Measurements from ENCODE around the gene CAVIN1.
"Not testable (repeated sequence)": the region's sequence is repeated elsewhere in the genome, so short reads cannot be mapped to it uniquely, and the experiment has no call there.

The CAVIN1 gene

DNA sequence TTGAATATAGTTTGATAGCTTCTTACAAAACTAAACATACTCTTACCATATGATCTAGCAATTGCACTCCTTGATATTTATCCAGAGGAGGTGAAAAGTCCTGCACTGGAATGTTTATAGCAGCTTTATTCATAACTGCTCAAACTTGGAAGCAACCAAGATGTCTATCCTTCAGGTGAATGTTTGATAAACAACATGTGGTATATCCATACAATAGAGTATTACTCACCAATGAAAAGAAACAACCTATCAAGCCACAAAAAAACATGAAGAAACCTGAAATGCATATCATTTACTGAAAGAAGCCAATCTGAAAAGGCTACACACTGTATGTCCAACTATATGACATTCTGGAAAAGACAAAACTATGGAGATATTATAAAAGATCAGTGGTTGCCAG is 50.9 kb downstream of the CAVIN1 start:
- ATAC-seq, result no peak

DNA sequence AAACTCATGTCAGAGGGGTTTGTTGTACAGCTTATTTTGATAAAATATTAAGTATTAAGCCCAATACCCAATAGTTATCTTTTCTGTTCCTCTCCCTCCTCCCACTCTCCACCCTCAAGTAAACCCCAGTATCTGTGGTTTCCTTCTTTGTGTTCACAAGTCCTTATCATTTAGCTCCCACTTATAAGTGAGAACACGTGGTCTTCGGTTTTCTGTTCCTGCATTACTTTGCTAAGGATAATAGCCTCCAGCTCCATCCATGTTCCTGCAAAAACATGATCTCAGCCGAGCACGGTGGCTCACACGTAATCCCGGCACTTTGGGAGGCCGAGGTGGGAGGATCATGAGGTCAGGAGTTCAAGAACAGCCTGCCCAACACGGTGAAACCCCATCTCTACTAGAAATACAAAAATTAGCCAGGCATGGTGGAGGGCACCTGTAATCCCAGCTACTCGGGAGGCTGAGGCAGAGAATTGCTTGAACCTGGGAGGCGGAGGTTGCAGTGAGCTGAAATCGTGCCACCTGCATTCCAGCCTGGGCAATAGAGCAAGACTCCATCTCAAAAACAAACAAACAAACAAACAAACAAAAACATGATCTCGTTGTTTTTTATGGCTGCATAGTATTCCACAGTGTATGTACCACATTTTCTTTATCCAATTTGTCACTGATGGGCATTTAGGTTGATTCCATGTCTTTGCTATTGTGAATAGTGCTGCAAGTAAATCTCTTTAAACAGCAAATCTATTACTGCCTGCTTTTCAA is 54.1 kb downstream of the CAVIN1 start:
- ATAC-seq, result not testable (repeated sequence)

DNA sequence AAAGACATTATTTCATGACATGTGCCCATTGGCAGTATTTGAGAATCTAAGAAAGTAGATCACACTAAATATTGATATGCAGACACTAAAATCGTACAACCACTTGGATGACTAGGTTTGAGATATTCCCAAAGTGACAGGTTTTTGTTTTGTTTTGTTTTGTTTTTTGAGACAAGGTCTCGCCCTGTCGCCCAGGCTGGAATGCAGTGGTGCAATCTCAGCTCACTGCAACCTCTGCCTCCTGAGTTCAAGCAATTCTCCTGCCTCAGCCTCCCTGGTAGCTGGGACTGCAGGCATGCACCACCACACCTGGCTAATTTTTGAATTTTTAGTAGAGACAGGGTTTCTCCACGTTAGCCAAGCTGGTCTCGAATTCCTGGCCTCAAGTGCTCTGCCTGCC is 54.7 kb downstream of the CAVIN1 start:
- ATAC-seq, result not testable (repeated sequence)

GRCh38 chr17:42366176-42367023 is 56.7 kb downstream of the CAVIN1 start:
- ATAC-seq, result not testable (repeated sequence)

- ATAC-seq, result peak; percentile 40 to 49
These were observed 57.9 kb downstream of the CAVIN1 start for GRCh38 chr17:42365136-42365535.

DNA sequence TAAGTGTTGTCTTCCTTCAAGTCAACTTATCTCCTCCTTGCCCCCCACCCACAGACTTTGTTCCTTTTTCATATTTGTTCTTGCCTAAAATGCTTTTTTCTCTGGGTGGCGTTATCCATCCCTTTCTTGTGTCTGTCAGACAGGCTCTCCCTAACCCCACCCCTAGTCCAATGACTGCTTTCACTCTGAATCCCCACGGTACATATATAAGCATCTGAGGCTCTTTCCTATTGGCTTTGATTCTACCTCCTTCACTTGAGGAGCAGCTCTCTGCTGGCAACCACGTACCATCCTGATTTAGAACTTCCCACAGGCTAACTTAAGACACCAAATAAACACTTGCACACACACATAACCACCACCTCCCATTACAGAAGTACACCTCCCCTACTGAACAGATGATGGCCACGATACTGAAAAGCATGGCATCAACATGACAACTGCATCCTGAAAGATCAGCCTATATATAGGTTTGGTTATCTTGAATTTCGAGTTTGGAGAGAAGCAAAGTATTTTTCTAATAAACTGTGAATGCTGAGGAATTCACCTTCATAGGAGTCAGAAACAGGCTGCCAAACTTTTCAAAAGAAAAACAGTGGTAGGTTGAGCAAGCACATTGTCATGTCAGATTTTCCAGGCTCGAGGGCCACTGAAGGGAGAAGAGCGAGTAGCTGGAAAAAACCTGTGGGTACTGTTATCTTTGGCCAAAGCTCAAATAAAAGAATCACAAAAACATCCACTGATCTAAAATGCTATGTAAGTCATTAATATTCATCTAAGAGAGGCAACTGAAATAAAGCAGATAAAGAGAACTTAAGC is 59.1 kb downstream of the CAVIN1 start:
- peak in 1 of 2 donors; percentile 28 for ATAC-seq

DNA sequence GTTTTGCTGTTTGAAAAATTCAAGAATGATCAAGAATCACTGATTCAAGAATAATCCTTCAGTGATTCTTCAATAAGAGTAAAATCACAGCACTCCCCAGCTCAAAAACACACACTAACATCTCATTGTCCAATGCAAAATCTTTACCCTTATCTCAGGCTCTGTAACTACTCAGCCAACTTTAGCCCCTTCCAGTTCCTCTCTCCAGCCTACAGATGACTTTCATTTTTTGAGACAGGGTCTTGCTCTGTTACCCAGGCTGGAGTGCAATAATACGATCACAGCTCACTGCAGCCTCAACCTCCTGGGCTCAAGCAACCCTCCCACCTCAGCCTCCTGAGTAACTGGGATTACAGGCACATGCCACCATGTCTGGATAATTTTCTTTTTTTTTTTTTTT is 59.8 kb downstream of the CAVIN1 start:
- ATAC-seq, result no peak

DNA sequence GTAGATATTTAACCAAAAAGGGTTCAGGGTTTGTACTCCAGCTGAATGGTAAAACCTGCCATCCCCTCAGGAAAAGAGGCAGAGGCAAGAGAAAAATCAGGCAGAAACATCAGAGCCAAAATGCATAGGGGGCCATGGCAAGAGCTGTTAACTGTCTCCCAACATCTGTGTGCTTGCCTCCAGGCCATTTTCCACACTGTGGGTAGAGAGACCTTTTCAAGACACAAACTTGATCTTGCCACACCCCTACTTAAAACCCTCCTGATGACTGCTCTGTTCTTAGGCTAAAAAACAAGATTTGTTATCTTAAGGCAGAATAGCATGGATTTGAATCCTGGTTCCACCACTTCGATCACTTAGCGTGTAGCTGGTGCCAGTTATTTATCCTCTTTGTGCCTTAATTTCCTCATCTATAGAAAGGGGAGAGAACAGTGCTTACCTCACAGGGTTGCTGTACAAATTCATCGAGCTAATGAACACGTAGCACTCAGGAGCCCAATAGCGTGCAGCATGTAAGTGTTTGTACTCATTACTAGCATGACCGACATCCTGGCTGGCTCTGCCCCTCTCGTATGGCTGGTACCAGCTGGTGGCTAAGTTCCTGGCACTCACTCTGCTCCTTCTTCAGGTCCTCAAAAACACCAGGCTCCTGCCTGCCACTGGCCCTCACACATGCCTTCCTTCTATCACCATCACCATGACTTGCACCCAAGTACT is 60.7 kb downstream of the CAVIN1 start:
- peak; percentile 19 to 30 for ATAC-seq

DNA sequence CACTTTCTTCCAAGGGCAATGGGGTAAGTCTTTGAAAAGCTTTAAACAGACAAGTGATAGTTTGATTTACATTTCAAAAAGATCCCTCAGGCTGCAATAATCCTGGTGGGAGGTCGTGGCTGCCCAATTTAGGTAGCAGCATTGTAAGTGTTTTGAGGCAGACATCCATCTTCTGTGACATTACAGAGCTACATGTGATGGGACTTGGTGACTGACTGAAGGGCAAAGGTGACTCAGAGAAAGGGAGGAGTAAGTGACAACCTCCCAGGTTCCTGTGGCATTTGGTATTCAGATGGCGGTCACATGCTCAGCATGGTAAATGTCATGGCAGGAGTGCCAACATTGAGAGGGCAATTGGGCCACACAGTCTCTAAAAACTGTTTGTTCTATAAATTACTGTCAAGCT is 61.3 kb downstream of the CAVIN1 start:
- ATAC-seq, result peak; percentile 95 to 96

- ATAC-seq, result not testable (repeated sequence)
These were observed 62.7 kb downstream of the CAVIN1 start for GRCh38 chr17:42360388-42360787.

DNA sequence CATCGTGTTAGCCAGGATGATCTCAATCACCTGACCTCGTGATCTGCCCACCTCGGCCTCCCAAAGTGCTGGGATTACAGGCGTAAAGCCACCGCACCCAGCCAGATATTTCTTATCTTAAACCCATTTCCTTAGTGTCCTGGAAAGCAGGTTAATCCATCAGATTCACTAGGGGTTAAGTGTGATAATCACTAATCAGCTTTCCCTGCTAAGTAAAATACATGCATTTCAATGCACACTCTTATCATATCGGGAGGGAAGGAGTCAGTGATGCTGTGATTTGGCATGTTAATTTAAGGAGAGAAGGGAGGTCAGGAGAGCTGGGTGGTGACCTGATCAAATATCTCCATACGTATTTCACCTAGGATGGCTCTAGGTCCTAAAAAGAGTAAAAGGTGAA is 63.9 kb downstream of the CAVIN1 start:
- no peak for ATAC-seq

DNA sequence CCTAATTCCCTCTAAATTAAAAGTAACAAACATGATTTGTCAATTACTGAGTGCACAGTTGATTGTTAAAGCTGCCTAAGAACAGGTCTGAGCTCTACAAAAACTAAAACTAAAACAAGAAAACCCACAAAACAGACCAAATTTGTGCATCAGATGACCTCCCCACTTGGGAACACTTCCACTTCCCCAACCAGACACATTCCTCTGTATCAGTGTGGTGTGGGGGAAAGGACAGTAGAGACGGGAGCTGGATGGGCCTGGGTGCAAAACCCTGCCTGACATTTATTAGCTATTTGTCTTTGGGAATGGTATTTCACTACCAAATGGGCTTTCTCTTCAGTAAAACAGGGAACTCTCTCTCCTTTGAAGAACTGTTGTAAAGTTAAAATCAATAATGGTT is 64.6 kb downstream of the CAVIN1 start:
- ATAC-seq, result no peak

DNA sequence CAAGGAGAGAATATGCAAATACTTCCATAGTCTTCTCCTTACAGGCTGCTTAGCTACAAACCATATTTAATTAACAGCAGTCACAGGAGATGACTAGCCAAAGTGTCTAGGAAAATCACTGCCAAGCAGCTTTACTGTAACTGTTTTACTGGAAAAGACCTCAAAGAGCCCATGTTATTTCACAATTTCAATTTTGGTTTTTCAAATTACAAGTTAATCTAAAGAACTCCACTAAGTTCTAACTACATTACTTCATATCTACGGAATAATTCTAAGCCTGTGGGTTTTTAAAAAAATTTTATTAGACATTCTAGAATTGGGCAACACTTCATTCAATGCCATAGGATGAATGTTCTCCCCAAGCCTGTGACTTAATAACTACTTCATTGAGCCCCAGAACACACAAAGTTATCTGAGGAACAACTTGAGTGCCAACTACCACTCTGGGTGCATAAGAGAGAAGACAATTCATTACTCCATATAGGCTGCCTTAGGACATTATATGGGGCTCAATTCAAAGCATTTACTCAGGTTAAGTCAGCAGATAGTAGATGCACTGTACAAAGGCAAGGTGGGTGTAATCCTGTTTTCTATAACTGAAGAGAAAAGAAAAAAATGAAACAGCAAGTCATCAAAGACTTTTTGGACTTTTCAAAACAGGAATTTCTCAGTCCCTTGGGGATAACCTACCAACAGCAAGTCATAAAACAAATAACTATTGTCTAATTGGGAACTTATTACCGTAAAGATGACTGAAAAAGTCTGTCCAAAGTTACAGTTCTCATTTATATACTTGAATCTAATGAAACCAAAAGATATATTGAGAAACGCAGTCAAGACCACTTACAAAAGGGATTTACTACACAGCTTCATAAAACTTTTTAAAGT is 67.9 kb downstream of the CAVIN1 start:
- no peak for ATAC-seq
